ENCODE data around the gene OSBPL8.
"Not testable (repeated sequence)": the region's sequence is repeated elsewhere in the genome, so short reads cannot be mapped to it uniquely, and the experiment has no call there.

The OSBPL8 gene

GRCh38 chr12:76340680-76341435 lies 218.7 kb downstream of the OSBPL8 start:
- Mint-ChIP-seq H3K27me3 (peaks cover 7% of the 10 kb centered on the region), H3K36me3 (ENCODE audit: low read depth) (peaks cover 6% of the 10 kb centered on the region), H3K4me1 (ENCODE audit: low read depth) (peaks cover 29% of the 10 kb centered on the region), H3K27ac (no peak overlapping the region), H3K9me3 (no peaks in the 10 kb centered on the region), H3K4me3 (no peak overlapping the region)
- DNase-seq: no peak

- H3K27me3 Mint-ChIP-seq: peaks cover 20% of the 10 kb centered on the region
- no peak for DNase-seq
These were observed 222.0 kb downstream of the OSBPL8 start for GRCh38 chr12:76337583-76337982.

GRCh38 chr12:76332606-76333005 lies 227.0 kb downstream of the OSBPL8 start:
- no peaks in the 10 kb centered on the region for H3K9me3 Mint-ChIP-seq
- no peak overlapping the region for H3K4me3 Mint-ChIP-seq
- no peak for DNase-seq
- H3K36me3 Mint-ChIP-seq (ENCODE audit: low read depth): no peaks in the 10 kb centered on the region
- peaks cover 35% of the 10 kb centered on the region for H3K27me3 Mint-ChIP-seq
- H3K4me1 Mint-ChIP-seq (ENCODE audit: low read depth): no peaks in the 10 kb centered on the region
- H3K27ac Mint-ChIP-seq: no peak overlapping the region

More at GRCh38 chr12:76337583-76337982, 222.0 kb downstream of the OSBPL8 start:
- Mint-ChIP-seq H3K27ac (no peak overlapping the region), H3K4me3 (no peak overlapping the region), H3K36me3 (ENCODE audit: low read depth) (no peaks in the 10 kb centered on the region), H3K4me1 (ENCODE audit: low read depth) (peaks cover 19% of the 10 kb centered on the region), H3K9me3 (no peaks in the 10 kb centered on the region)

- H3K4me1 Mint-ChIP-seq (ENCODE audit: low read depth): no peaks in the 10 kb centered on the region
- no peak for DNase-seq
- no peaks in the 10 kb centered on the region for H3K9me3 Mint-ChIP-seq
- peaks cover 32% of the 10 kb centered on the region for H3K27me3 Mint-ChIP-seq
- no peak overlapping the region for H3K4me3 Mint-ChIP-seq
- no peaks in the 10 kb centered on the region for H3K36me3 Mint-ChIP-seq (ENCODE audit: low read depth)
- no peak overlapping the region for H3K27ac Mint-ChIP-seq
These were observed 230.0 kb downstream of the OSBPL8 start for GRCh38 chr12:76329606-76330005.

GRCh38 chr12:76329159-76329558 lies 230.4 kb downstream of the OSBPL8 start:
- no peaks in the 10 kb centered on the region for H3K4me1 Mint-ChIP-seq (ENCODE audit: low read depth)
- no peaks in the 10 kb centered on the region for H3K9me3 Mint-ChIP-seq
- peaks cover 31% of the 10 kb centered on the region for H3K27me3 Mint-ChIP-seq
- no peaks in the 10 kb centered on the region for H3K36me3 Mint-ChIP-seq (ENCODE audit: low read depth)
- no peak for DNase-seq
- no peak overlapping the region for H3K4me3 Mint-ChIP-seq
- H3K27ac Mint-ChIP-seq: no peak overlapping the region

- H3K4me3 Mint-ChIP-seq; H3K36me3 Mint-ChIP-seq (ENCODE audit: low read depth); H3K4me1 Mint-ChIP-seq (ENCODE audit: low read depth); DNase-seq; H3K9me3 Mint-ChIP-seq; H3K27ac Mint-ChIP-seq: not testable (repeated sequence)
- H3K27me3 Mint-ChIP-seq: peaks cover 32% of the 10 kb centered on the region
These were observed 239.8 kb downstream of the OSBPL8 start for GRCh38 chr12:76319595-76320319.

- Mint-ChIP-seq H3K36me3 (ENCODE audit: low read depth) (no peaks in the 10 kb centered on the region), H3K4me3 (no peak overlapping the region), H3K27ac (no peak overlapping the region), H3K4me1 (ENCODE audit: low read depth) (no peaks in the 10 kb centered on the region), H3K27me3 (peaks cover 33% of the 10 kb centered on the region), H3K9me3 (no peaks in the 10 kb centered on the region)
- no peak for DNase-seq
These were observed 240.6 kb downstream of the OSBPL8 start for GRCh38 chr12:76318773-76319594.

GRCh38 chr12:76317976-76318375 lies 241.6 kb downstream of the OSBPL8 start:
- Mint-ChIP-seq H3K36me3 (ENCODE audit: low read depth) (no peaks in the 10 kb centered on the region), H3K9me3 (no peaks in the 10 kb centered on the region), H3K4me1 (ENCODE audit: low read depth) (no peaks in the 10 kb centered on the region), H3K27ac (no peak overlapping the region), H3K27me3 (peaks cover 40% of the 10 kb centered on the region), H3K4me3 (no peak overlapping the region)
- DNase-seq: no peak

- no peak for DNase-seq
- H3K27ac Mint-ChIP-seq: no peak overlapping the region
- H3K4me3 Mint-ChIP-seq: no peak overlapping the region
- H3K9me3 Mint-ChIP-seq: no peaks in the 10 kb centered on the region
- peaks cover 43% of the 10 kb centered on the region for H3K27me3 Mint-ChIP-seq
- H3K36me3 Mint-ChIP-seq (ENCODE audit: low read depth): no peaks in the 10 kb centered on the region
- no peaks in the 10 kb centered on the region for H3K4me1 Mint-ChIP-seq (ENCODE audit: low read depth)
These were observed 243.1 kb downstream of the OSBPL8 start for GRCh38 chr12:76316468-76316867.

- Mint-ChIP-seq H3K36me3 (ENCODE audit: low read depth) (no peaks in the 10 kb centered on the region), H3K27ac (no peak overlapping the region)
- no peak for DNase-seq
These were observed 246.3 kb downstream of the OSBPL8 start for GRCh38 chr12:76313299-76313698.

GRCh38 chr12:76312315-76312714 lies 247.3 kb downstream of the OSBPL8 start:
- DNase-seq: no peak
- Mint-ChIP-seq H3K36me3 (ENCODE audit: low read depth) (no peaks in the 10 kb centered on the region), H3K27ac (no peak overlapping the region), H3K4me3 (no peak overlapping the region), H3K27me3 (peaks cover 40% of the 10 kb centered on the region), H3K9me3 (no peaks in the 10 kb centered on the region), H3K4me1 (ENCODE audit: low read depth) (no peaks in the 10 kb centered on the region)

More at GRCh38 chr12:76313299-76313698, 246.3 kb downstream of the OSBPL8 start:
- Mint-ChIP-seq H3K4me3 (no peak overlapping the region), H3K27me3 (peaks cover 44% of the 10 kb centered on the region), H3K9me3 (no peaks in the 10 kb centered on the region), H3K4me1 (ENCODE audit: low read depth) (no peaks in the 10 kb centered on the region)

GRCh38 chr12:76311796-76312195 lies 247.8 kb downstream of the OSBPL8 start:
- H3K36me3 Mint-ChIP-seq (ENCODE audit: low read depth): no peaks in the 10 kb centered on the region
- H3K27ac Mint-ChIP-seq: no peak overlapping the region
- no peak for DNase-seq
- no peaks in the 10 kb centered on the region for H3K9me3 Mint-ChIP-seq
- no peak overlapping the region for H3K4me3 Mint-ChIP-seq
- H3K4me1 Mint-ChIP-seq (ENCODE audit: low read depth): no peaks in the 10 kb centered on the region
- peaks cover 45% of the 10 kb centered on the region for H3K27me3 Mint-ChIP-seq

GRCh38 chr12:76310110-76310509 lies 249.5 kb downstream of the OSBPL8 start:
- H3K36me3 Mint-ChIP-seq (ENCODE audit: low read depth): no peaks in the 10 kb centered on the region
- no peaks in the 10 kb centered on the region for H3K9me3 Mint-ChIP-seq
- H3K4me3 Mint-ChIP-seq: no peak overlapping the region
- DNase-seq: no peak
- no peak overlapping the region for H3K27ac Mint-ChIP-seq
- no peaks in the 10 kb centered on the region for H3K4me1 Mint-ChIP-seq (ENCODE audit: low read depth)
- peaks cover 42% of the 10 kb centered on the region for H3K27me3 Mint-ChIP-seq

- no peak overlapping the region for H3K4me3 Mint-ChIP-seq
- no peak for DNase-seq
- no peaks in the 10 kb centered on the region for H3K9me3 Mint-ChIP-seq
- H3K27me3 Mint-ChIP-seq: peaks cover 37% of the 10 kb centered on the region
- no peaks in the 10 kb centered on the region for H3K36me3 Mint-ChIP-seq (ENCODE audit: low read depth)
- H3K4me1 Mint-ChIP-seq (ENCODE audit: low read depth): peaks cover 4% of the 10 kb centered on the region
- H3K27ac Mint-ChIP-seq: no peak overlapping the region
These were observed 250.7 kb downstream of the OSBPL8 start for GRCh38 chr12:76308866-76309265.

All from activated T-cell treated with anti-CD3 and anti-CD28 coated beads, Interleukin-2, amount 50 U/mL, for 24 hours (primary cell).